Adipose tissue (tissue), 3 donors: ENCODE results near the gene GNA12. TPM values are rescaled to one million over a fixed set of nuclear protein-coding genes. Genes with fewer than 3 reads are reported as not detected.
"Not testable (repeated sequence)": the region's sequence is repeated elsewhere in the genome, so short reads cannot be mapped to it uniquely, and the experiment has no call there.

Experiments
- H3K27ac ChIP-seq: one replicate; pipeline ENCODE4 v1.5.1; 2013; ENCODE audit warnings: low read depth, low read length
- WGBS, 3 donors: extraction: QIAGEN DNeasy Blood & Tissue Kit; methylation state at CpG; one replicate each; pipeline ENCODE4 v1.1.7; 2013; 5-methylcytosine and 5-hydroxymethylcytosine counted together
- polyA plus RNA-seq, 3 donors: library from polyadenylated mRNA; stranded (reverse); fragments of 200-250 nt; gene quantifications; one replicate each; pipeline ENCODE4 v1.2.3, GENCODE V29; 2013
- donor health status: healthy with polysubstance abuse.
- donor health status: Bipolar disorder and iron deficiency.
- donor health status: healthy.

GNA12 gene
- polyA plus RNA-seq, 3 donors, result 14.8 to 42.6 (median 39.9) TPM

DNA sequence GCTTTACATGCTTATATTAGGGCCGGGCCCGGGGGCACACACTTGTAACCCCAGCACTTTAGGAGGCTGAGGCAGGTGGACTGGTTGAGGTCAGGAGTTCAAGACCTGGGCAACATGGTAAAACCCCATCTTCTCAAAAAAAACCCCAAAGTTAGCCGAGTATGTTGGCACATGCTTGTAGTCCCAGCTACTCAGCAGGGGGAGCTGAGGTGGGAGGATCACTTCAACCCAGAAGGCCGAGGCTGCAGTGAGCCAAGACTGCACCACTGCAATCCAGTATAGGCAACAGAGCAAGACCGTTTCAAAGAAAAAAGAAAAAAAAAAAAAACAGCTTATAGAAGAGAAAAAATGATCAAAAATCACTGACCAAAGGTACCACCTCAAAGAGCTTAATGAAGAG, 93.0 kb downstream of the GNA12 start:
- no peak overlapping the region for H3K27ac ChIP-seq
- WGBS, 3 donors, result 65 to 73% (median 67%) methylated on average over 5 of the region's 5 CpGs

- H3K27ac ChIP-seq, result no peak overlapping the region
- WGBS, 3 donors, result 91 to 94% (median 93%) methylated on average over 5 of the region's 5 CpGs
Observed at GRCh38 chr7:2750004-2750407, 94.1 kb downstream of the GNA12 start.

DNA sequence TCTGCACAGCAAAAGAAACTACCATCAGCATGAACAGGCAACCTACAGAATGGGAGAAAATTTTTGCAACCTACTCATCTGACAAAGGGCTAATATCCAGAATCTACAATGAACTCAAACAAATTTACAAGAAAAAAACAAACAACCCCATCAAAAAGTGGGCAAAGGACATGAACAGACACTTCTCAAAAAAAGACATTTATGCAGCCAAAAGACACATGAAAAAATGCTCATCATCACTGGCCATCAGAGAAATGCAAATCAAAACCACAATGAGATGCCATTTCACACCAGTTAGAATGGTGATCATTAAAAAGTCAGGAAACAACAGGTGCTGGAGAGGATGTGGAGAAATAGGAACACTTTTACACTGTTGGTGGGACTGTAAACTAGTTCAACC, 95.4 kb downstream of the GNA12 start:
- H3K27ac ChIP-seq, result not testable (repeated sequence)

- H3K27ac ChIP-seq, result not testable (repeated sequence)
- WGBS, 3 donors, result 88 to 96% (median 95%) methylated on average over 20 of the region's 20 CpGs
Observed at GRCh38 chr7:2743523-2744185, 100.5 kb downstream of the GNA12 start.

- 92 to 96% (median 92%) methylated on average over 19 of the region's 19 CpGs for WGBS, 3 donors
- no peak overlapping the region for H3K27ac ChIP-seq
Observed at GRCh38 chr7:2738766-2739549, 105.2 kb downstream of the GNA12 start.

DNA sequence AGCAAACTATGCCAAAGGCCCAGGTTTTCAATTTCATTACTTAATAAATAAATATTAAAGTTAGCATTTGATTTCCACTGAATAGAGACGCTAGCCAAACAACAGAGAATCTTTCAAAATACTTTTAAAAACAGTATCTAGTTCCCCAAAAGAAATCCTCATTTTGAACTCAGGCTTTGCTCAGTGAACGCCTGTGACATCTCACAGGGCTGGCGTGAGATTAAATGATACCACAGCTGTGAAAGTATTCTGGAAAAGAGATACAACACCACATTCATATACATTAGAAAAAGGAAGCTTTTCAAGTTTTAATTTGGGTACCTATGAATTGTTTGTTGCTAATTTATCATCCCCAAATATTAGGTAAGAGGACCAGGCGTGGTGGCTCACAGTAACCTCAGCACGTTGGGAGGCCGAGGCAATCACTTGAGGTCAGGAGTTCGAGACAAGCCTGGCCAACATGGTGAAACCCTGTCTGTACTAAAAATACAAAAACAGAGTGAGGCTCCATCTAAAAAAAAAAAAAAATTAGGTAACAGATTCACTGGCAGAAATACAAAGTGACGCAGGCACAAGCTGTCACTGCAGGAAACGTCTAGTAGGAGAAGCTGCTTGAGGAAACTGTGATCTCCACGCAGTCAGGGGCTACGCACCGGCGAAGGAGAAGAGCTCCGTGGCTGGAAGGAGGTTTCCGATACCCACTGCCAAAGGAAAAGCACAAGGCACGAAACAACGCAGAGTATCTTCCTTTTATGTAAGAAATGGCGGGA, 106.2 kb downstream of the GNA12 start:
- no peak overlapping the region for H3K27ac ChIP-seq
- 28 to 79% (median 32%) methylated on average over 18 of the region's 18 CpGs for WGBS, 3 donors

DNA sequence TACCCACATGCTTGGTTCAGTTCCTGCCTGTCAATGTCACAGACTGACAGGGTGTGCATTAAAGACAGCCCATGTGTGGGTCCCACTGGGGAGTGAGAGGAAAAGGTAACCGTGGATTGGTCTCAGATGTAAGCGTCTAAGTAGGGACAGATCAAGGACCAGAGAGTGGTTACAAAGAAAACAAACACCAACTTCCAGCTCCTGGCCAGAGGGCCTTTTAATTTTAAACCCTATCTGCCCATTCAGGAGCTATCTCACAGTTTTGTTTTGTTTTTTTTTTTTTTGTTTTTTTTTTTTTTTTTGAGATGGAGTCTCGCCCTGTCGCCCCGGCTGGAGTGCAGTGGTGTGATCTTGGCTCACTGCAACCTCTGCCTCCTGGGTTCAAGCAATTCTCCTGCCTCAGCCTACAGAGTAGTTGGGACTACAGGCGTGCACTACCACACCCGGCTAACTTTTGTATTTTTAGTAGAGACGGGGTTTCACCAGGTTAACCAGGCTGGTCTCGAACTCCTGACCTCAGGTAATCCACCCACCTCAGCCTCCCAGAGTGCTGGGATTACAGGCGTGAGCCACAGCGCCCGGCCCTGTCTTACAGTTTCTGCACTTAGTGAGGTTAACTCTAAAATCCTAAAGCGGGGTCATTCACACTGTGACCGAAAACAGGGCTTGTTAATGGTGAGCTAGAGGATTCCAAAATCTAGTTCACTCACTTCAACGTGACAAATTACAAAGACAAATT, 106.9 kb downstream of the GNA12 start:
- H3K27ac ChIP-seq, result not testable (repeated sequence)
- WGBS, 3 donors, result 87 to 92% (median 89%) methylated on average over 15 of the region's 15 CpGs

- WGBS, 3 donors, result 80 to 91% (median 81%) methylated on average over 17 of the region's 17 CpGs
- no peak overlapping the region for H3K27ac ChIP-seq
Observed at GRCh38 chr7:2736411-2736914, 107.6 kb downstream of the GNA12 start.

DNA sequence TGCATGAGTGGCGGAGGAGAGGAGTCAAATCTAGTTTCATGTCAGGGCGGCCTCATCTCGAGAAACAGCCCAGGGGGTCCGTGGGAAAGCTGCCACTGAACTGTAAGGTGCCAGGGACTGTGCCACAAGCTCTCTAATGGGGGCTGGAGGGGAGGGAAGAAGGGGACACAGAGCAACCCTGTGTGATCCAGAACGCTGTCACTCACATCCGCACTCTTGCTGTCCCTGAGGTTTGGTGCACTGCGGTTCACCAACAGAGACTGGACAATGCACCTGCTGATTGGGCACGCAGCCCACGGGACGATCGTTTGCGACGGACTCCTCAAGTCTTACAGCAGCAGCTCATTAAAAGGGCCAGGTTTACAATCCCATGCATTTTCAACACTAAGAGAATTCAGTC, 108.4 kb downstream of the GNA12 start:
- WGBS, 3 donors, result 74 to 90% (median 82%) methylated on average over 13 of the region's 13 CpGs
- no peak overlapping the region for H3K27ac ChIP-seq

DNA sequence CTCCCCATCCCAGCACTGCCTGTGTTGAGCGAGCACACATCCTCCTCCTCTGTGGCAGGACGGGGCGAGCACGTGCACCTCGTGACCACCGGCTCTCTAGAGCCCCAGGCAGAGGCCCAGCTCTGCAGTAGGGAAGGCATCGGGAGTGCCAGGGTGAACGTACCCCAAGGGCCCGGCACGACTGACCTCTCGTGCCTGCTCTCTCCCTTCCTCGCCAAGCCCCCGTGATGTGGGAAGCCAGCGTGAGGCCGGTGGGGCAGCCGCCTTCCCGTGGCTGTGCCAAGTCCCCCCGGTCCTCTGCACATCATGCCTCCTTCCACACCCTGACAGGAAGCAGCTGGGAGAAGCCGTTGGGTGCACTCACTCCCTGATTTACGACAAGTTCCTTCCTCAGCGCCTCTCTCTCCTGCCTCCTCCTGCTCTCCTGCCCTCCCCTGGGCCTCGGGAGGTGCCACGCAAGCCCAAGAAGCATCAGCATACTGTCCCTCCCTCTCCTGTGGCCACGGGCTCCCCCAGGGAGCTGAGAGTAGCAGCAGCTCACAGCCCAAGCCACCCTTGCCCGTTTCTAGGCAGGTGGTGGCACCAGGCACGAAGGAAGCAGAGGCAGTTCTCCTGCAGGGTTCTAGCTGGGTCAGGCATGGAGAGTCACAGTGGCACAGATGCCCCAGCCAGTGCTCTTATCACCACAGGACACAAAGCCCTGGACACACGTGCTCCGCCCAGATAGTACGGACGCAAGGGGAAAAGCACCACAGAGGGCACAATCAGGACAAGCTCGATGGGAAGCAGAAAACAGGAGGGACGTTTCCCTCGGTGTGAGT, 109.1 kb downstream of the GNA12 start:
- 24 to 69% (median 30%) methylated on average over 29 to 33 of the region's 33 CpGs for WGBS, 3 donors
- H3K27ac ChIP-seq, result no peak overlapping the region

- no peak overlapping the region for H3K27ac ChIP-seq
- WGBS, 3 donors, result 69 to 94% (median 72%) methylated on average over 24 of the region's 24 CpGs
Observed at GRCh38 chr7:2734084-2734686, 109.9 kb downstream of the GNA12 start.

GRCh38 chr7:2732959-2733584, 111.0 kb downstream of the GNA12 start:
- H3K27ac ChIP-seq, result no peak overlapping the region
- 43 to 54% (median 49%) methylated on average over 18 of the region's 18 CpGs for WGBS, 3 donors

GRCh38 chr7:2732388-2732787, 111.7 kb downstream of the GNA12 start:
- WGBS, 3 donors, result 95 to 97% (median 95%) methylated on average over 9 of the region's 9 CpGs
- H3K27ac ChIP-seq, result no peak overlapping the region

DNA sequence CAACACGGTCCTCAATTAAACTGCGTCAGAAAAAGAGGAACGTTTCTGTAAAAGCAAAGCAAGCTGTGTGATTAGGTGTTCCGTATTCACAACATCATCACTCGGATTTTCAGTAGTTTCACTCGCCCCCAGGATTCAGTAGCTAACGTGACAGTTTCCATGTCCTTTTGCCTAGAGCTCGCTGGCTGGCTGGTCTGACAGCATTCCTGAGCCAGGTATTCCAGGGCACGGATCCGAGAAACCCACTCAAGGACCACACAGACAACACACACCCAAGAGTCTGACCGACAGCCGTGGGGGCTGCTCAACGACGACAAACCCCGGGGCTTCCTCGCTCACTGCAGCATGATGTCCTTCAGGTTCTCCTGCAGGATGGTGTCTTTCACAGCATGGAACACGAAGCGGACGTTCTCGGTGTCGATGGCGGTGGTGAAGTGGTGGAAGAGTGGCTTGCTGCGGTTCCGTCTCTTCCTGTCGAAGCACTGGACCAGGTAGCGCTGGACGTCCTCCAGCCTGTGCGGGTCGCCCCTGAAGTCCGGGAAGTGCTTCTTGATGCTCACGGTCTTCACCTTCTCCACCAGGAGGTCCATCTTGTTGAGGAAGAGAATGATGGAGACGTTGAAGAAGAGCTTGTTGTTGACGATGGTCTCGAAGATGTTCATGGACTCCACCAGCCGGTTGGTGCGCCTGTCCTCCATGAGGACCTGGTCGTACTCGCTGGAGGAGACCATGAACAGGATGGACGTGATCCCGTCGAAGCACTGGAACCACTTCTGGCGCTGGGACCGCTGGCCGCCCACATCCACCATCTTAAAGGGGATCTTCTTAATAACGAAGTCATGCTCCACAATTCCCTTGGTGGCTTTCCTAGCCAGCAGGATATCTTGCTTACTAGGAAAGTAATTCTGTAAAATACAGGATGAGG, 113.0 kb downstream of the GNA12 start:
- WGBS, 3 donors, result 89 to 94% (median 94%) methylated on average over 45 of the region's 45 CpGs
- H3K27ac ChIP-seq, result no peak overlapping the region

DNA sequence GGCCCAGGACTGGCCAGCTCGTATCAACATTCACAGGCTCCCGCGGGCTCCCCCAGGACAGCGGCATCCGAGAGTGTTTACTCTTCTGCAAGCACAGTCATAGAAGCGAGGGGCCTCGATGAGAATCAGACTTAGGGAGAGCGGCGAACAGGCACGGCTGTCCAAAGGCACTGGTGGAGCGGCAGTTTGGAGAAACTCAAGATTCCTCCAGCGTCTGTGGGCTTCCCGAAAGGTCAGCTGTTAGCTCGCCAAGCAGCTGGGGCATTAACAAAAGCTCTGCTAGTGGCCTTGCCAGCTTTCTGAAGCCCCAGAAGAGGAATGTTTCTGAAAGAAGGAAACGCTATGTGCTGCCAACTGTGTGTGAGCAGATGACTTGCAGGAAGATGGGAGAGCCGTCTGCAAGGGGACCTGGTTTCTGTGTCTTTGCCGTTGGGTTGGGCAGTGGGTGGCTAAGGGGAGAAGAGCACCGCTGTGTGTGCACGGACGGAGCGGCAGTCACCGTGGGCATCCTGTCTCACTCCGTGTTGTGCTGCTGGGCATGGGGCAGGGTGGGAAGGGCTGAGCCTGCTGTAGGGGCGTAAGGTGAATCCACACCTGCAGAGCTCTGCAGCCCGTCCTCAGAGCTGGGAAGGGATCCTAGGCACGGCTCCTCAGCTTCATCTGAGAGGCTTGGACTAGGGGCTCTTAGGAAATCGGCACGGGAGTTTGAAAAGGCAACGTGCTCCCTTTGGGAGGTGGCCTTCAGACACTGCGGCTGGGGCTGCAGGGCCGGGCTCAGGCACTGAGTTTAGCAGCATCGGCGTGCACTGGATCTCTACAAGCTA, 114.0 kb downstream of the GNA12 start:
- no peak overlapping the region for H3K27ac ChIP-seq
- 68 to 79% (median 71%) methylated on average over 33 of the region's 33 CpGs for WGBS, 3 donors
